PC-9 (cell line): ENCODE data around the gene ERC1.

Experiments used
- CTCF ChIP-seq: fragments of 200-600 bp; sonication (generic); conservative IDR thresholded peaks from 2 replicates; pipeline ENCODE4 v1.6.1; 2017; ENCODE audit warnings: mixed run types, antibody characterized with exemption, mild to moderate bottlenecking, moderate library complexity
- EZH2 ChIP-seq: fragments of 200-600 bp; sonication (generic); IDR thresholded peaks from 2 replicates; pipeline ENCODE4 v1.8.0; 2017; ENCODE audit warnings: antibody characterized with exemption, low read depth

GRCh38 chr12:1174659-1175058 is 183.6 kb downstream of the ERC1 start:
- TF ChIP-seq CTCF = no peak
- TF ChIP-seq EZH2 = no peak
